NB4 (cell line): ENCODE results near the gene TBC1D9.

Experiments used
- DNase-seq: peaks from one replicate; pipeline ENCODE4 v3.0.0; 2010; ENCODE audit warnings: low read depth
- H3K4me3 ChIP-seq: one replicate; pipeline ENCODE4 v1.5.1; 2011; ENCODE audit warnings: mild to moderate bottlenecking, low read depth, low read length, moderate library complexity
- MAX ChIP-seq: IDR thresholded peaks from 2 replicates; pipeline ENCODE4 v1.6.1; 2011; ENCODE audit warnings: low read depth, low read length
- MYC ChIP-seq: IDR thresholded peaks from 2 replicates; pipeline ENCODE4 v1.6.1; 2011; ENCODE audit warnings: low read depth, low read length
- POLR2A ChIP-seq: IDR thresholded peaks from 2 replicates; pipeline ENCODE4 v1.6.1; 2011; ENCODE audit warnings: mild to moderate bottlenecking; ENCODE audit not compliant: insufficient read length; ENCODE audit errors: extremely low read depth
- TF ChIP-seq, protein P1 (sequence below): IDR thresholded peaks from one replicate; pipeline ENCODE4 v1.5.1; 2012; ENCODE audit warnings: low read depth, low read length

TBC1D9 gene

GRCh38 chr4:140762202-140762601 is 6.0 kb upstream of the TBC1D9 start:
- no peak overlapping the region for H3K4me3 ChIP-seq
- TF ChIP-seq, protein P1, sequence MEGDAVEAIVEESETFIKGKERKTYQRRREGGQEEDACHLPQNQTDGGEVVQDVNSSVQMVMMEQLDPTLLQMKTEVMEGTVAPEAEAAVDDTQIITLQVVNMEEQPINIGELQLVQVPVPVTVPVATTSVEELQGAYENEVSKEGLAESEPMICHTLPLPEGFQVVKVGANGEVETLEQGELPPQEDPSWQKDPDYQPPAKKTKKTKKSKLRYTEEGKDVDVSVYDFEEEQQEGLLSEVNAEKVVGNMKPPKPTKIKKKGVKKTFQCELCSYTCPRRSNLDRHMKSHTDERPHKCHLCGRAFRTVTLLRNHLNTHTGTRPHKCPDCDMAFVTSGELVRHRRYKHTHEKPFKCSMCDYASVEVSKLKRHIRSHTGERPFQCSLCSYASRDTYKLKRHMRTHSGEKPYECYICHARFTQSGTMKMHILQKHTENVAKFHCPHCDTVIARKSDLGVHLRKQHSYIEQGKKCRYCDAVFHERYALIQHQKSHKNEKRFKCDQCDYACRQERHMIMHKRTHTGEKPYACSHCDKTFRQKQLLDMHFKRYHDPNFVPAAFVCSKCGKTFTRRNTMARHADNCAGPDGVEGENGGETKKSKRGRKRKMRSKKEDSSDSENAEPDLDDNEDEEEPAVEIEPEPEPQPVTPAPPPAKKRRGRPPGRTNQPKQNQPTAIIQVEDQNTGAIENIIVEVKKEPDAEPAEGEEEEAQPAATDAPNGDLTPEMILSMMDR = no peak
- TF ChIP-seq MAX (no peak), POLR2A (no peak), MYC (no peak)
- DNase-seq = no peak

DNA sequence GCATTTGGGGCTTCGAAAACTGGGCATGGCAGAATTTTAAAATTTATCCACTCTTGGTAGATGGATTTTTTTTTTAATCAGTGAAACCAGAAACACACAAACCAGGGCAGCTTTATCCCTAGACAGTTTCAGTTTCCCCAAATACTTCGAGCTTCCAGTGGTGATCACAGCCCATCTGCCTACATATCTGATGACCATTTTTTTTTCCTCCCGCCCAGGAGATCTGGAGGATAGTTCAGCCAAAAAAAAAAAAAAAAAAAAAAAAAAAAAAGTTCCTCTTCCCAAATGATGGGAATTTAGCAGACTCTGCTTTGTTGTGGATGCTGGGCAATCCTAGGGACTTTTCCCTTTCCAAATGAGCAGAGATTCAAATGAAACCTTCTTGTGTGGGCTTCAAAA is 1.0 kb upstream of the TBC1D9 start:
- H3K4me3 ChIP-seq = no peak overlapping the region
- DNase-seq = no peak
- TF ChIP-seq MYC (no peak), POLR2A (no peak), MAX (no peak)

DNA sequence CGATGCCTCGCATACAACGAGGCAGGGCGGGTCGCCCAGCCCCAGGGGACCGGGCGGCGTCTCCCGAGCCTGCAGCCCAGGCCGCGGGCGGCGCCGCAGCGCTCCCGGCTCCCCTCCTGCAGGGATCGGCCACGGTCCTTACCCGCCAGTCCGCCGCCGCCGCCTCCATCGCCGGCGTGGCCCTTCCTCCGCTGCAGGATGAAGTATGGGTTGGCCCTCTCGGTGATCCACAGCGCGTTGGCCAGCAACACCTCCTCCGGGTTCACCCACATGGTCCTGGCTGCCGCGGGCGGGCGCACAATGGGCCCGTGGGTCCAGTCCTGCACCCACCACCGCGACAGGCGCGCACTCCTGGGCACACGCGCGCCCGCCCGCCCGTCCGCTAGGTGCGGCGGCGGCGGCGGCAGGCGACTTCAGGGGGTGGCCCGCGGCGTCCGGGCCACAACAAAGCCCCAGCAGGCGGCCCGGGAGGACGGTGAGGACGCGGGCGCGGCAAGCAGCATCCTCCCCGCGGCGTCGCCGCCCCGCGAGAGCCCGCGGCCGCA is 339 bp downstream of the TBC1D9 start:
- DNase-seq = no peak
- no peak overlapping the region for H3K4me3 ChIP-seq
- TF ChIP-seq POLR2A = no peak
- TF ChIP-seq MAX = no peak
- TF ChIP-seq, protein P1 = no peak
- TF ChIP-seq MYC = no peak

GRCh38 chr4:140754918-140755773 is 1.0 kb downstream of the TBC1D9 start:
- no peak for TF ChIP-seq MAX
- TF ChIP-seq POLR2A = no peak
- TF ChIP-seq MYC = no peak
- TF ChIP-seq, protein P1 = no peak
- no peak for DNase-seq
- no peak overlapping the region for H3K4me3 ChIP-seq

- DNase-seq = no peak
- H3K4me3 ChIP-seq = no peak overlapping the region
- no peak for TF ChIP-seq MYC
Measured at GRCh38 chr4:140753329-140753728, 2.9 kb downstream of the TBC1D9 start.

- no peak overlapping the region for H3K4me3 ChIP-seq
- no peak for DNase-seq
- TF ChIP-seq, protein P1 = no peak
- TF ChIP-seq MAX = no peak
- no peak for TF ChIP-seq MYC
- TF ChIP-seq POLR2A = no peak
Measured at GRCh38 chr4:140752291-140753068, 3.7 kb downstream of the TBC1D9 start.
